Heart left ventricle (tissue), 16 donors: Measurements from ENCODE around the gene PDE11A. TPM values are rescaled to one million over a fixed set of nuclear protein-coding genes. Genes with fewer than 3 reads are reported as not detected.

Experiments
- ATAC-seq, 4 donors: fragments of 200-7000 bp; cut with Tn5 transposase; one replicate each; pipeline ENCODE4 v1.9.1; 2020 to 2022; ENCODE audit warnings: moderate library complexity in 4 of 4, mild to moderate bottlenecking in 3 of 4, moderate number of reproducible peaks in 1 of 4
- DNase-seq, 5 donors: peaks; one replicate each; pipeline ENCODE4 v3.0.0-alpha.2; 2020
- H3K27ac ChIP-seq, 12 donors: fragments of 200-600 bp; sonication (generic) in 4 of 12; one replicate each; pipeline versions ENCODE4 v1.5.0 to v1.8.0; 2016 to 2022; ENCODE audit warnings: mild to moderate bottlenecking in 2 of 12
- H3K27me3 ChIP-seq, 9 donors: fragments of 200-600 bp; sonication (generic) in 2 of 9; one replicate each; pipeline versions ENCODE4 v1.5.1 to v1.8.0; 2016 to 2022; ENCODE audit warnings: mild to moderate bottlenecking in 3 of 9
- H3K36me3 ChIP-seq, 9 donors: fragments of 200-600 bp; sonication (generic) in 2 of 9; one replicate each; pipeline versions ENCODE4 v1.5.0 to v1.8.0; 2018 to 2022; ENCODE audit warnings: mild to moderate bottlenecking in 2 of 9
- H3K4me1 ChIP-seq, 12 donors: fragments of 200-600 bp; sonication (generic) in 4 of 12; one replicate each; pipeline versions ENCODE4 v1.5.0 to v1.8.0; 2016 to 2022; ENCODE audit warnings: mild to moderate bottlenecking in 3 of 12
- H3K4me3 ChIP-seq, 12 donors: fragments of 200-600 bp; sonication (generic) in 4 of 12; one replicate each; pipeline versions ENCODE4 v1.5.0 to v1.8.0; 2017 to 2022; ENCODE audit warnings: mild to moderate bottlenecking in 9 of 12, moderate library complexity in 4 of 12
- H3K9me3 ChIP-seq, 12 donors: fragments of 200-600 bp; sonication (generic) in 4 of 12; one replicate each; pipeline versions ENCODE4 v1.5.0 to v1.8.0; 2016 to 2022; ENCODE audit warnings: mild to moderate bottlenecking in 1 of 12
- POLR2A ChIP-seq, 2 donors: fragments of 450-650 bp; IDR thresholded peaks; one replicate each; pipeline ENCODE4 v1.6.1; 2017; ENCODE audit warnings: antibody characterized with exemption in 2 of 2, mild to moderate bottlenecking in 2 of 2, moderate library complexity in 2 of 2
- WGBS, 4 donors: extraction: QIAGEN DNeasy Blood & Tissue Kit in 2 of 4; methylation state at CpG; one replicate each; pipeline versions ENCODE4 v1.1.5 to v1.1.7; 2013 to 2018; 5-methylcytosine and 5-hydroxymethylcytosine counted together
- intact Hi-C, 10 donors: fragments of 100-400 bp; cut with DNase I; formaldehyde crosslinking; loops; one replicate each; pipeline versions ENCODE4 v1.11.1 to v1.14.2; 2022
- polyA plus RNA-seq, 2 donors: library from polyadenylated mRNA; stranded (reverse); fragments of 200-250 nt; gene quantifications; one replicate each; pipeline ENCODE4 v1.2.3, GENCODE V29; 2013
- total RNA-seq, 9 donors: library from RNA; depleted of rRNA in 2 of 9; stranded (reverse); fragments of >200 nt in 2 of 9; fragmentation: NEBNext Ultra II Directional in 3 of 9; extraction: Animal tissue kit (Norgen Biotek cat#: 25700) in 3 of 9; gene quantifications; one replicate each; pipeline versions ENCODE4 v1.1.0 to v1.2.4, GENCODE V29; 2016 to 2023
- TF ChIP-seq, protein P1 (sequence below), 12 donors: fragments of 200-600 bp; sonication (generic) in 4 of 12; IDR thresholded peaks; one replicate each; pipeline versions ENCODE4 v1.5.0 to v1.8.0; 2018 to 2022; ENCODE audit warnings: antibody characterized with exemption in 12 of 12, mild to moderate bottlenecking in 5 of 12
- donor health status: ischemic (EF 13 %, LVEDD 7.1; RV severe dilation, severe dysfunction).
- donor health status: healthy with polysubstance abuse.
- donor health status: DM: no; HTN: yes; CAD: no.
- donor health status: DM: no; HTN: no; CAD: no.
- donor health status: ischemic (EF 25% LVEDD 6.9; RV normal size, moderate dysfunction).
- donor health status: ischemic (EF 25% LVEDD 5.7; RV mildly dilated, moderate dysfunction).
- donor health status: healthy.
- donor health status: DM: yes; HTN: yes; CAD: no.
- donor health status: ischemic (EF 35%, LVEDD 5.7; RV mildly dilated, moderate dysfunction).
- donor health status: nonischemic (EF 11% LVEDD 7.7; RV severe dilation, severe dysfunction).
- donor health status: DM: yes; HTN: yes; CAD: no.
- donor health status: PGD.
- donor health status: ischemic (EF 29% LVEDD 5.4; RV normal size, mild dysfunction).
- donor health status: nonischemic (EF 23%, LVEDD 6.1; RV moderate dilation, normal function).

The PDE11A gene
- total and polyA plus RNA-seq, 11 donors = 0.24 to 2.9 (median 0.88) TPM

DNA sequence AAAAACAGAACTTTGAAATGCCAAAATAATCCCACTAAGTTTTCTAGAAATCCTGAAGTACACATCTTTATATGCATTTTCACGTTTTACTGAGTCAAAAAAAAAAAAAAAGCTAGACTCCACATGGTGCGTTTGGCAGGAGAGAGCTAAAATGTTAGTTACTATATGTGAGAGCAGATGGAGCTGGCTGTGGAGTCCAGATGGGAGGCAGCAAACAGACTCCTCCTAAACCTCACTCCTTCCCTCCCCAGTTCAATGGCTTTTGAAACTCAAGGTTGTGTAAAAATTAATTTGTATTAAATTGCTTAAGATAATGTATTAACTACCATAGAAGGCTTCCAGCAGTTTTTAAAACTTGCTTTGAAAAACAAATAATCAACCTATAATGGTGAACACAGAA lies 431.2 kb downstream of the PDE11A start:
- H3K27me3 ChIP-seq = no peaks in the 10 kb centered on the region
- H3K9me3 ChIP-seq = no peaks in the 10 kb centered on the region
- no peak overlapping the region for H3K4me3 ChIP-seq
- TF ChIP-seq, protein P1, sequence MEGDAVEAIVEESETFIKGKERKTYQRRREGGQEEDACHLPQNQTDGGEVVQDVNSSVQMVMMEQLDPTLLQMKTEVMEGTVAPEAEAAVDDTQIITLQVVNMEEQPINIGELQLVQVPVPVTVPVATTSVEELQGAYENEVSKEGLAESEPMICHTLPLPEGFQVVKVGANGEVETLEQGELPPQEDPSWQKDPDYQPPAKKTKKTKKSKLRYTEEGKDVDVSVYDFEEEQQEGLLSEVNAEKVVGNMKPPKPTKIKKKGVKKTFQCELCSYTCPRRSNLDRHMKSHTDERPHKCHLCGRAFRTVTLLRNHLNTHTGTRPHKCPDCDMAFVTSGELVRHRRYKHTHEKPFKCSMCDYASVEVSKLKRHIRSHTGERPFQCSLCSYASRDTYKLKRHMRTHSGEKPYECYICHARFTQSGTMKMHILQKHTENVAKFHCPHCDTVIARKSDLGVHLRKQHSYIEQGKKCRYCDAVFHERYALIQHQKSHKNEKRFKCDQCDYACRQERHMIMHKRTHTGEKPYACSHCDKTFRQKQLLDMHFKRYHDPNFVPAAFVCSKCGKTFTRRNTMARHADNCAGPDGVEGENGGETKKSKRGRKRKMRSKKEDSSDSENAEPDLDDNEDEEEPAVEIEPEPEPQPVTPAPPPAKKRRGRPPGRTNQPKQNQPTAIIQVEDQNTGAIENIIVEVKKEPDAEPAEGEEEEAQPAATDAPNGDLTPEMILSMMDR (IDR thresholded peaks at IDR 0.05) = no peak
- TF ChIP-seq POLR2A (IDR thresholded peaks at IDR 0.05) = no peak
- H3K36me3 ChIP-seq = no peaks in the 10 kb centered on the region
- DNase-seq (no peak), ATAC-seq (no peak)
- H3K4me1 ChIP-seq = peaks cover 0 to 5% (median 0%) of the 10 kb centered on the region in 12 donors
- H3K27ac ChIP-seq = no peak overlapping the region
- intact Hi-C loops = no loop called here
- WGBS, 4 donors = 51 to 68% (median 57%) methylated on average over 2 of the region's 2 CpGs

DNA sequence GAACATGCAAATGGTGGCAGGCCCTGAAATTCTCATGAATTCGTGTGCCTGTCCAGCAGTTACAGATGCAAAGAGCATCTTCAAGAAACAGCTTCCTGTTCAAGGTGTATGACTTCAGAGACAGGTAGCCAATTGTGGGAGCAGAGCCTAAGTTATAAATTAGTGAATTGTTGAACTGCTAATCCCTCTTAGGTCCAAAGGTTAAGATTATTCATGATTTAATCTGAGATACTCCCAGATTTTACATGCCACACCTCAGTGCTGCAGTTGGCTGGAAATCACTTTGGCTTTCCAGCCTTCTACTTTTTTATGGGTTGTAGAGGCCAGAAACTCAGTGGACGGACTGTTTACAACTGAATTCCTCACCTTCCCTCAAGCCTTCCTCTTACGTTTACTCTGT lies 432.2 kb downstream of the PDE11A start:
- peaks cover 0 to 5% (median 0%) of the 10 kb centered on the region in 12 donors for H3K4me1 ChIP-seq
- TF ChIP-seq POLR2A (IDR thresholded peaks at IDR 0.05) = no peak
- TF ChIP-seq, protein P1 (IDR thresholded peaks at IDR 0.05) = no peak
- no peak overlapping the region for H3K4me3 ChIP-seq
- no peaks in the 10 kb centered on the region for H3K9me3 ChIP-seq
- DNase-seq = no peak
- ATAC-seq = no peak
- no peak overlapping the region for H3K27ac ChIP-seq
- intact Hi-C loops = no loop called here
- H3K36me3 ChIP-seq = no peaks in the 10 kb centered on the region
- WGBS, 4 donors = 88 to 92% (median 91%) methylated on average over 3 of the region's 3 CpGs
- H3K27me3 ChIP-seq = no peaks in the 10 kb centered on the region

DNA sequence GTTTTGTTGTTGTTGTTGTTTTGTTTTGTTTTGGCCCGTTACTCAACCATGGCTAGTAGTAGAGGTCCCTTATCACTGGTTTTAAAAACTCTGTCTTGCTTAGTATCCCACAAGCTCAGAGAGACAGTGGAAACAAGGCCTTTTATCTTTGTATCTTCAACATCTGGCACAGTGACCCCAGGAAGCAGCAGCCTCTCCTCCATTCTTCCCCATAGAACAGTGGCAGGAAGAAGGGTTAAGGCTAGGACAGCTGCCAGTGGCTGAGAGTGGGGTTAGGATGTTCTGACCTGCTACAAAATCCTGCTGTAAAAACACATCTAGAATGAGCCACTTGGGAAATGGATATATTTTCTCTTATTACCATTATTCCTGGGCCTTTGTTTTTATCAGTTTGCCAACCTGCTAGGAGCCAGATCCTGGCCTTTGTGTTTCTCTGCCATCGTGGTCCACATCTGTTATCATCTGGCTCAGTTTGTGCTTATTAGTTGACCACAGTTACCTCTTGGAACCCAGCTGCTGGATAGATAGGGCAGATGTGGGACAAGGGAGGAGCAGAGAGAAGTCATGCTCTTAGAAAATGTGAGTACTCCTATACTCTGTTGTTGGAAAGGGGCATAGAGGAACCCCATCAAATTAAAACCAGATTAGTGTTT lies 433.2 kb downstream of the PDE11A start:
- Histone ChIP-seq H3K9me3 (no peaks in the 10 kb centered on the region), H3K4me3 (no peak overlapping the region), H3K27me3 (no peaks in the 10 kb centered on the region), H3K4me1 (peaks cover 0 to 5% (median 0%) of the 10 kb centered on the region in 12 donors), H3K27ac (peak overlapping the region in 1 of 12 donors; percentile 12), H3K36me3 (no peaks in the 10 kb centered on the region)
- intact Hi-C loops = loop anchor here in 1 of 10 donors (5.0 kb wide), 1 partner anchor 43 kb away; no protein-coding TSS in a partner anchor
- ATAC-seq = no peak
- no peak for TF ChIP-seq POLR2A (IDR thresholded peaks at IDR 0.05)
- TF ChIP-seq, protein P1 (IDR thresholded peaks at IDR 0.05) = no peak
- WGBS, 4 donors = 57 to 71% (median 65%) methylated on average over 2 of the region's 2 CpGs
- no peak for DNase-seq

DNA sequence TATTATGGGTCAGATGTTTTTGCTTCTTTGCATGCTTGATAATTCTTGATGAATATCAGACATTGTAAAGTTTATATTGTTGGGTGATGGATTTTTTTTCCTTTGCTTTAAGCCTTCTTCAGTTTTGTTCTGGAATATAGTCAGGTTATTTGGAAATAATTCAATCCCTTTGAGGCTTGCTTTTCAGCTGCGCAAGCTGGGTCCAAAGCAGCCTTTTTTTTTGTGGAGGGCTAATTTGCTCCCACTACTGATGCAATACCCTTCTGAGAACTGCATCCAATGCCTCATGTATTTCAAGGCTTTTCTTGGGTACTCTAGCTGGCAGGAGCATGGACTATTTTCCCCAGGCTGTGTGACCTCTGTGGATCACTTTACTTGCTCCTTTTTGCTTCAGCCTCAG lies 434.1 kb downstream of the PDE11A start:
- no peak for TF ChIP-seq POLR2A (IDR thresholded peaks at IDR 0.05)
- TF ChIP-seq, protein P1 (IDR thresholded peaks at IDR 0.05) = no peak

More for the DNA sequence above, 434.1 kb downstream of the PDE11A start:
- Histone ChIP-seq H3K4me3 (no peak overlapping the region), H3K27ac (peak overlapping the region in 1 of 12 donors; percentile 12), H3K4me1 (peaks cover 0 to 11% (median 0%) of the 10 kb centered on the region in 12 donors), H3K9me3 (no peaks in the 10 kb centered on the region), H3K36me3 (no peaks in the 10 kb centered on the region), H3K27me3 (no peaks in the 10 kb centered on the region)
- ATAC-seq (no peak), DNase-seq (no peak)
- WGBS, 4 donors = 80 to 98% (median 89%) methylated on average over 1 of the region's 1 CpG
- intact Hi-C loops = loop anchor here in 1 of 10 donors (5.0 kb wide), 1 partner anchor 44 kb away; no protein-coding TSS in a partner anchor
